DMS 273 treated with DMSO at 0.1 percent for 48 hours (cell line): ENCODE data around the gene ABCC2.
"Not testable (repeated sequence)": the region's sequence is repeated elsewhere in the genome, so short reads cannot be mapped to it uniquely, and the experiment has no call there.

ENCODE experiments used
- DNase-seq: peaks from one replicate; lab custom pipeline; 2025; lab: John Stamatoyannopoulos, UW

Gene ABCC2

GRCh38 chr10:99808270-99808669 is 25.8 kb downstream of the ABCC2 start:
- DNase-seq, result no peak

GRCh38 chr10:99809481-99809880 is 27.0 kb downstream of the ABCC2 start:
- DNase-seq, result no peak

GRCh38 chr10:99809931-99810615 is 27.6 kb downstream of the ABCC2 start:
- DNase-seq, result no peak

- DNase-seq, result no peak
These were observed 29.7 kb downstream of the ABCC2 start for GRCh38 chr10:99812177-99812576.

- no peak for DNase-seq
These were observed 31.7 kb downstream of the ABCC2 start for GRCh38 chr10:99814143-99814542.

GRCh38 chr10:99815621-99816020 is 33.2 kb downstream of the ABCC2 start:
- no peak for DNase-seq

GRCh38 chr10:99827936-99828335 is 45.5 kb downstream of the ABCC2 start:
- DNase-seq, result no peak

GRCh38 chr10:99828464-99828863 is 46.0 kb downstream of the ABCC2 start:
- no peak for DNase-seq

- DNase-seq, result no peak
These were observed 50.0 kb downstream of the ABCC2 start for GRCh38 chr10:99832439-99832838.

- DNase-seq, result no peak
These were observed 52.0 kb downstream of the ABCC2 start for GRCh38 chr10:99834410-99834809.

- no peak for DNase-seq
These were observed 53.5 kb downstream of the ABCC2 start for GRCh38 chr10:99835947-99836346.

- DNase-seq, result no peak
These were observed 54.3 kb downstream of the ABCC2 start for GRCh38 chr10:99836711-99837110.

- not testable (repeated sequence) for DNase-seq
These were observed 58.4 kb downstream of the ABCC2 start for GRCh38 chr10:99840859-99841258.

GRCh38 chr10:99841746-99842145 is 59.3 kb downstream of the ABCC2 start:
- no peak for DNase-seq

- no peak for DNase-seq
These were observed 60.9 kb downstream of the ABCC2 start for GRCh38 chr10:99843310-99843709.

- no peak for DNase-seq
These were observed 62.1 kb downstream of the ABCC2 start for GRCh38 chr10:99844433-99844955.

- peak; percentile 41 for DNase-seq
These were observed 63.5 kb downstream of the ABCC2 start for GRCh38 chr10:99845837-99846382.

GRCh38 chr10:99849057-99849456 is 66.6 kb downstream of the ABCC2 start:
- DNase-seq, result no peak

GRCh38 chr10:99849536-99849935 is 67.1 kb downstream of the ABCC2 start:
- no peak for DNase-seq

GRCh38 chr10:99850021-99850766 is 67.8 kb downstream of the ABCC2 start:
- DNase-seq, result no peak

GRCh38 chr10:99850767-99851340 is 68.4 kb downstream of the ABCC2 start:
- no peak for DNase-seq

- no peak for DNase-seq
These were observed 69.4 kb downstream of the ABCC2 start for GRCh38 chr10:99851825-99852224.
